Ishikawa (cell line): ENCODE results near the gene GLDC.
A peak's percentile ranks its signal among the peaks of the same experiment; 100 is the strongest.

ENCODE experiments used
- CEBPB ChIP-seq: IDR thresholded peaks from 2 replicates; pipeline ENCODE4 v1.6.1; 2012
- CREB1 ChIP-seq: IDR thresholded peaks from 2 replicates; pipeline ENCODE4 v1.6.1; 2012; ENCODE audit warnings: low read depth
- EGR1 ChIP-seq: IDR thresholded peaks from 2 replicates; pipeline ENCODE4 v1.6.1; 2012
- EP300 ChIP-seq: IDR thresholded peaks from 2 replicates; pipeline ENCODE4 v1.6.1; 2012; ENCODE audit warnings: borderline replicate concordance
- FOXM1 ChIP-seq: IDR thresholded peaks from 2 replicates; pipeline ENCODE4 v1.6.1; 2012; ENCODE audit warnings: low read depth, borderline replicate concordance
- MAX ChIP-seq: IDR thresholded peaks from 2 replicates; pipeline ENCODE4 v1.6.1; 2012
- NFIC ChIP-seq: IDR thresholded peaks from 2 replicates; pipeline ENCODE4 v1.6.1; 2012
- RAD21 ChIP-seq: IDR thresholded peaks from 2 replicates; pipeline ENCODE4 v1.6.1; 2012; ENCODE audit warnings: low read depth
- TAF1 ChIP-seq: IDR thresholded peaks from 2 replicates; pipeline ENCODE4 v1.6.1; 2012; ENCODE audit warnings: low read depth, mild to moderate bottlenecking
- TCF12 ChIP-seq: IDR thresholded peaks from 2 replicates; pipeline ENCODE4 v1.6.1; 2012; ENCODE audit warnings: low read depth
- TEAD4 ChIP-seq: IDR thresholded peaks from 2 replicates; pipeline ENCODE4 v1.6.1; 2012
- USF1 ChIP-seq: IDR thresholded peaks from 2 replicates; pipeline ENCODE4 v1.6.1; 2012
- YY1 ChIP-seq: IDR thresholded peaks from 2 replicates; pipeline ENCODE4 v1.6.1; 2012; ENCODE audit warnings: low read depth
- ZBTB7A ChIP-seq: IDR thresholded peaks from 2 replicates; pipeline ENCODE4 v1.6.1; 2012; ENCODE audit warnings: low read depth
- TF ChIP-seq, protein P1 (sequence below): IDR thresholded peaks from 2 replicates; pipeline ENCODE4 v1.6.1; 2012; ENCODE audit warnings: low read depth, mild to moderate bottlenecking

GLDC gene

DNA sequence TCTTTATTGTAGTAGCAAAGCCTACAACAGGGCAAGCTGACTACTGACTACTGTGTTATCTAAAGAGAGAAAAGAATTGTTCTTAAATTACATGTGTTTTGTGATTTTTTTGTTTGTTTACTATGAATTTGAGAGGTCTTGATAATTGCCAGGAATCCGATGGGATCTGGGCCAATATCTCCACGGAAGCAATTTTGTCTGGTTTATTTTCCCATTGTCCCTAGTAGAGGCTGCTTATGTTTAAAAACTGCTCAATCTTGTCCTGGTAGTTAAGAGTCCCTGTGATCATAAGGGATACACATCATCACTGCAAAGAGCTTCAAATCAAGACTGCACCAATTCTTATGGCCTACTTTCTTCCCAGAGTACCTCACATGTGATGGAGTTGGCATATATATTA is 94.4 kb downstream of the GLDC start:
- no peak for TF ChIP-seq CEBPB
- no peak for TF ChIP-seq TCF12
- no peak for TF ChIP-seq USF1
- no peak for TF ChIP-seq FOXM1
- no peak for TF ChIP-seq CREB1
- TF ChIP-seq EP300, result no peak
- TF ChIP-seq, protein P1, sequence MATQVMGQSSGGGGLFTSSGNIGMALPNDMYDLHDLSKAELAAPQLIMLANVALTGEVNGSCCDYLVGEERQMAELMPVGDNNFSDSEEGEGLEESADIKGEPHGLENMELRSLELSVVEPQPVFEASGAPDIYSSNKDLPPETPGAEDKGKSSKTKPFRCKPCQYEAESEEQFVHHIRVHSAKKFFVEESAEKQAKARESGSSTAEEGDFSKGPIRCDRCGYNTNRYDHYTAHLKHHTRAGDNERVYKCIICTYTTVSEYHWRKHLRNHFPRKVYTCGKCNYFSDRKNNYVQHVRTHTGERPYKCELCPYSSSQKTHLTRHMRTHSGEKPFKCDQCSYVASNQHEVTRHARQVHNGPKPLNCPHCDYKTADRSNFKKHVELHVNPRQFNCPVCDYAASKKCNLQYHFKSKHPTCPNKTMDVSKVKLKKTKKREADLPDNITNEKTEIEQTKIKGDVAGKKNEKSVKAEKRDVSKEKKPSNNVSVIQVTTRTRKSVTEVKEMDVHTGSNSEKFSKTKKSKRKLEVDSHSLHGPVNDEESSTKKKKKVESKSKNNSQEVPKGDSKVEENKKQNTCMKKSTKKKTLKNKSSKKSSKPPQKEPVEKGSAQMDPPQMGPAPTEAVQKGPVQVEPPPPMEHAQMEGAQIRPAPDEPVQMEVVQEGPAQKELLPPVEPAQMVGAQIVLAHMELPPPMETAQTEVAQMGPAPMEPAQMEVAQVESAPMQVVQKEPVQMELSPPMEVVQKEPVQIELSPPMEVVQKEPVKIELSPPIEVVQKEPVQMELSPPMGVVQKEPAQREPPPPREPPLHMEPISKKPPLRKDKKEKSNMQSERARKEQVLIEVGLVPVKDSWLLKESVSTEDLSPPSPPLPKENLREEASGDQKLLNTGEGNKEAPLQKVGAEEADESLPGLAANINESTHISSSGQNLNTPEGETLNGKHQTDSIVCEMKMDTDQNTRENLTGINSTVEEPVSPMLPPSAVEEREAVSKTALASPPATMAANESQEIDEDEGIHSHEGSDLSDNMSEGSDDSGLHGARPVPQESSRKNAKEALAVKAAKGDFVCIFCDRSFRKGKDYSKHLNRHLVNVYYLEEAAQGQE, result no peak
- TF ChIP-seq MAX, result no peak
- no peak for TF ChIP-seq EGR1
- TF ChIP-seq NFIC, result no peak
- TF ChIP-seq TAF1, result no peak
- TF ChIP-seq YY1, result no peak
- TF ChIP-seq ZBTB7A, result no peak
- no peak for TF ChIP-seq TEAD4
- no peak for TF ChIP-seq RAD21

DNA sequence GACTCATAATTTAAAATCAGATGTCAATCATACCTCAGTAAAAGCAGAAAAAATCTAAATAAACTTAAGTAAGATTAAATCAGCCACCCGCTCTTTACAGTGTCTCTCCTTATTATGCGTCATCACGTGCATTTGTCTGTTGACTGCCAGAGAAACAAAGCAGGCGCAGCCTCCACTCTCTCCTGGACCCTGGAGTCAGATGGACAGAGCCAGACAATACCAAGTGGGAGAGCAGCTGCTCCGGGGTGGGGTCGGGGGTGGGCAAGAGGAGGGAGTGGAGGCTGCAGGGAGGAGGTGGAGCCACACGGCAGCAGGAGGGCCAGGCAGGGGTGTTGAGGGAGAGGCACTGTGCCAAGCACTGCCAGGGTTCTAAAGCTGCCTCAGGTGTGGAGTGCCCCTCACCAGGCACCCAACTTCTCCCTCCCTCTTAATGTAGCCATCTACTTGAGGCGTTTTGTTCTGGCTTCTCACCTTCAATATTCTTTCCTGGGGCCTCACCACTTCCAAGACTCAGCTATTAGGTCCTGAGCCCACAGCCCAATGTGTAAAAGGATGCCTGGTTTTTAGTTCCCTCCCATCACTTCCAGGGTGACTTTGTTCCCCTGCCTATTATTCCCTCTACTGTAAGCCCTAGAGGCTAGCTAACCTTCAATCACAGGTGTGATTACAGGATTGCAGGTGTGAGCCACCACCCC is 96.3 kb downstream of the GLDC start:
- TF ChIP-seq, protein P1, result no peak
- TF ChIP-seq MAX (no peak), TEAD4 (no peak), FOXM1 (no peak), EP300 (no peak), YY1 (no peak), CREB1 (no peak), TAF1 (no peak), CEBPB (no peak), USF1 (no peak), EGR1 (no peak), ZBTB7A (no peak), NFIC (no peak), TCF12 (no peak)

- TF ChIP-seq ZBTB7A (no peak), CEBPB (0 out of 2 replicates have a peak, but pooled peaks have one; percentile 24)
Observed at GRCh38 chr9:6545017-6545691, 100.4 kb downstream of the GLDC start.

DNA sequence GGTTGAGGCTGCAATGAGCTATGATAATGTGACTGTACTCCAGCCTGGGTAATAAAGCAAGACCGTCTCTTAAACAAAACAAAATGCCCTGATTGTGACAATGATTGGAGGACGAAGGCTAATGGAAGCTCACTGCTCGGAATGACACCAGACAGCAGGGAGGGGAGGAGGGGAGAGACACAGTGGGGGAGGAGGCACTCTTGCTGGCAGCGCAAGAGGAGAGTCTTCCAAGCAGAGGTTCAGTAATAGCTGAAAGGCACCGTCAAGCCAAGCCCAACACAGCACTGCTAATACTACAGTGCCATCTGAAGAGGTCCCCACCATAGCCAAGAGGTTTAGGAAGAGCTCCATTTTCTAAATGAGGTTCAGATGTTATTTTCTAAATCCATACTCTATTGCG is 102.3 kb downstream of the GLDC start:
- TF ChIP-seq TEAD4, result no peak
- no peak for TF ChIP-seq NFIC
- TF ChIP-seq CEBPB, result no peak
- no peak for TF ChIP-seq TCF12
- TF ChIP-seq USF1, result no peak
- TF ChIP-seq MAX, result no peak
- TF ChIP-seq YY1, result no peak
- TF ChIP-seq CREB1, result no peak
- no peak for TF ChIP-seq EP300
- TF ChIP-seq, protein P1, result no peak
- TF ChIP-seq RAD21, result no peak
- no peak for TF ChIP-seq EGR1
- no peak for TF ChIP-seq TAF1
- TF ChIP-seq FOXM1, result no peak
- no peak for TF ChIP-seq ZBTB7A
